Islet precursor cell (in vitro differentiated cells): ENCODE measurements around the gene ALOX5AP.

Source experiments
- DNase-seq: peaks from one replicate; pipeline ENCODE4 v3.0.0-alpha.2; 2018

The ALOX5AP gene

DNA sequence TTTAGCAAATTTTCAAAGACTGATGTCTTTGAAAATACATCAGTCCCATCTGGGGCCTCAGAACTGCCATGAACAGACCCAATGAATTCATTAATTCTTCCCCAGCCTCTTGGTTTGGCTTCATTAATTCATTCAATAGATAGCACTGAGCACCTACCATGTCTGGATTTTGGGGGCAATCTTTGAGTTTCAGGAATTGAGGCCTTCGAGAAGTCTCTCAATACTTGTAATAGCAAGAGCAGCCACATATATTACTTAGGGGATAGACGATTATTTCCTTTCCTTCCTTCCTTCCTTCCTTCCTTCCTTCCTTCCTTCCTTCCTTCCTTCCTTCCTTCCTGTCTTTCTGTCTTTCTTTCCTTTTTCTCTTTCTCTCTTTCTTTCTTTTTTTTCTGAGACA is 64.8 kb downstream of the ALOX5AP start:
- peak; percentile 16 for DNase-seq

DNA sequence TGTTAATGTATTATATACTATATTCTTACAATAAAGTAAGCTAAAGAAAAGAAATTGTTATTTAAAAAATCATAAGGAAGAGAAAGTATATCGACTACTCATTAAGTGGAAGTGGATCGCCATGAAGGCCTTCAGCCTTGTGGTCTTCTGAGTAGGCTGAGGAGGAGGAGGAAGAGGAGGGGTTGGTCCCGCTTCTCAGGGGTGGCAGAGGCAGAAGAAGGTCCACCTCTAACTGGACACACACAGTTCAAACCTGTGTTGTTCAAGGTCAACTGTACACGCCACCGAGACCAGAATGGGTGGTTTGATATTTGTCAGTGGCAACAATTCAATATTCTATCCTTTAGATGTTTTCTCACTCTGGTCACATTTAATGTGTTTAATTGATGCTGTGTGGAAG is 67.2 kb downstream of the ALOX5AP start:
- no peak for DNase-seq

- DNase-seq = peak; percentile 90
Observed at GRCh38 chr13:30802953-30803478, 67.7 kb downstream of the ALOX5AP start.

DNA sequence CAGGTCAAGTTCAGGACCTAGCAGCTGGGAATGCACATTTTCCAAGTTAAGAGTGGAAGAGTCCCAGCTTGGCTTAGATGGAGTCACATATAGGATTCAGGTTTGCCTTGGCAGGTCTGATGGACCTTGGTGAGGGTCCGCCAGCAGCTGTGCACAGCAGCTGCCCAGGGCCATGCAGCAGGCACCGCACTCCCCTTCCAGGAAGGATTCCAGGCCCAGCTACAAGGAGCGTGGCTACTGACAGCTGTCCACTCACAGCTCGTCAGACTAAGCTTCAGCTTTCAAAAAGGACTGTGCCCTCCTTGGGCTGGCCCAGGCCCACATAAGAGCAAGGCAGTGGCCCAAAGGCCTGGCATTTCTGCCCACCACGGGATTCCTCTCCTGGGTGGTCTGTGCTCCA is 68.4 kb downstream of the ALOX5AP start:
- peak; percentile 58 for DNase-seq

- DNase-seq = peak; percentile 66
Observed at GRCh38 chr13:30804474-30804873, 69.1 kb downstream of the ALOX5AP start.

DNA sequence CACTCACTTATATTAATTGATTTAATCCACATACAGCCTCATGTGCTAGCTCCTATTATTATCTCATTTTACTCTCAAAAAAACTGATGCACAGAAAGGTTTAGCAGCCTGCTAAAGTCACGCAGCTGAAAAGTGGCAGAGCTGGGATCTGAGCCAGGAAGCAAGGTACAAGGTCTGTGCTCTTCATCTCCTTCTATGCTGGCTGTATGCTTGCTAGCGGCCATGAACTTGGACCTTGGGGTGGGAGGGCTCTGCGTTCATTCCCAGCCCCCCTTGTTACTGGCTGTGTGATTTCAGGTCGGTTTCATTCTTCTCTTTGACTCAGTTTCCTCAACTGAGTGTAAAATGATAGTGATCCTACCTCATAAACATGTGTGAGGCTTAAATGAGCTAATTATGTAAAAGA is 69.8 kb downstream of the ALOX5AP start:
- DNase-seq = no peak

DNA sequence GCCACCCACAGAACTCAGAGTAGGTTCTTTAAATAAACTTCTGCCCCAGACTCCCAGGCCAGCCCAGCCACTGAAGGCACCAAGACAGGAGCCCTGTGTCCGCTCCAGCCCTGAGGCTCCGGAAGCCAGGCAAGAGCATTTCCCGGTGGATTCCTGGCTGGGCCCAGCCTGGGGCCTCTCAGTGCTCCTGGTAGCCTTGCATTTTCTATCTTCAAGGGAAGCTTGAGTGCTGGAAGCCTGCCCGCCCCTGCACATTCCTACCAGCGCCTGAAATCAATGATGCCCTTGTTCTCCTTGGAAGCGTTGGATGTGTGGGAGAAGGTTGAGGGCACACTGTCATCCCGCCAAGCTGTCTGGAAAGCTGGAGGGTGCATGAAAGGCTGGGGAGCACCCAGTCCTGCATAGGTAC is 70.3 kb downstream of the ALOX5AP start:
- DNase-seq = peak; percentile 99

GRCh38 chr13:30806784-30807183 is 71.4 kb downstream of the ALOX5AP start:
- DNase-seq = no peak

- peak; percentile 40 for DNase-seq
Observed at GRCh38 chr13:30807392-30807791, 72.0 kb downstream of the ALOX5AP start.

- peak; percentile 29 for DNase-seq
Observed at GRCh38 chr13:30808600-30808999, 73.3 kb downstream of the ALOX5AP start.

DNA sequence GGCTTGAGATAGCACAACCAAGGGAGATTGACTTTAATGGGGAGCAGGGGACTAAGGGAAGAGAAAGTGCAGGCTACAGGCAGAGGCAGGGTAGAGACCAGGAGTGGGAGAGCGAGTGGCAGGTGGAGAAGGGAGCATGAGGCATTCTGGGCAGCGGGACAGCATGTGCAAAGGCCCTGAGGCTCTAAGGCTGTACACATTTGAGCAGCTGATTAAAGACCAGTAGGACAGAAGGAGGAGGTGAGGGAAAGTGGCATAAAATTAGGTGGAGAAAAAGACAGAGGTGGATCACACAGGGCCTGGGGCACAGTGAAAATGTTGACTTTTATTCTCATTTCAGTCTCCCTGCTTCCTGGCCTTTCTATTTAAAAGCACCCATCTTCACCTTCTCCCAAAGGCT is 74.4 kb downstream of the ALOX5AP start:
- peak; percentile 49 for DNase-seq

- peak; percentile 93 for DNase-seq
Observed at GRCh38 chr13:30810261-30810701, 74.9 kb downstream of the ALOX5AP start.

DNA sequence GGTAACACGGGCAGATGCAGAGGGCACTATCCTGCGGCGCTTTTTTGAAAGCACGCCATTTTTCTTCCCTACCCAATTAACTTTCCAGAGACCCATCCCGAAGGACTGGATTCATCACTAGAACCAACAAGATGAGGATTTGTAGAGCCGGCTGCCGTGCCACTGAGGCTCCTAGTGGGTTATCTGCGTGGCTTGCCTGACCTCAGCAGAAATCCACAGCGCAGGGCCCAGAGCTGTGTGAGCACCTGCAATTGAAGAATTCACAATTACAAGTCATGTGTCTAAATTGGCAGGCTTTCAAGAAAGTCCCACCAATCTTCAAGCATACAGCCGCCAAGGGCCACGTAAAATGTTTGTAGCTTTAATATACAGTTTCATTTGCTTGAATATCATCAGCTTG is 75.5 kb downstream of the ALOX5AP start:
- no peak for DNase-seq
